Hematopoietic multipotent progenitor cell treated with erythropoietin and hydrocortisone succinate and interleukin-3 and kit ligand, for 15 days (in vitro differentiated cells): ENCODE measurements around the gene ZSCAN5B.
"Not testable (repeated sequence)": the region's sequence is repeated elsewhere in the genome, so short reads cannot be mapped to it uniquely, and the experiment has no call there.

Experiments used
- DNase-seq: peaks from one replicate; pipeline ENCODE4 v3.0.0-alpha.2; 2015; ENCODE audit warnings: low spot score

Gene ZSCAN5B

GRCh38 chr19:56197646-56198045 is at the start of gene ZSCAN5B:
TSS of gene ZSCAN5B (minus strand) at chr19:56197783. CDS start at chr19:56193052, 4,731 bp downstream.
- DNase-seq: not testable (repeated sequence)

GRCh38 chr19:56245764-56246163 is 48.2 kb upstream of the ZSCAN5B start:
- DNase-seq: not testable (repeated sequence)

- no peak for DNase-seq
Measured at GRCh38 chr19:56245121-56245740, 47.6 kb upstream of the ZSCAN5B start.

GRCh38 chr19:56223481-56223880 is 25.9 kb upstream of the ZSCAN5B start:
- DNase-seq: no peak

- DNase-seq: no peak
Measured at GRCh38 chr19:56222901-56223300, 25.3 kb upstream of the ZSCAN5B start.

- no peak for DNase-seq
Measured at GRCh38 chr19:56221851-56222250, 24.3 kb upstream of the ZSCAN5B start.

GRCh38 chr19:56221442-56221841 is 23.9 kb upstream of the ZSCAN5B start:
- DNase-seq: not testable (repeated sequence)

- no peak for DNase-seq
Measured at GRCh38 chr19:56218961-56219360, 21.4 kb upstream of the ZSCAN5B start.

- DNase-seq: no peak
Measured at GRCh38 chr19:56217039-56217949, 19.7 kb upstream of the ZSCAN5B start.

- no peak for DNase-seq
Measured at GRCh38 chr19:56211718-56212117, 14.1 kb upstream of the ZSCAN5B start.

GRCh38 chr19:56210036-56210435 is 12.5 kb upstream of the ZSCAN5B start:
- DNase-seq: not testable (repeated sequence)

GRCh38 chr19:56209091-56209490 is 11.5 kb upstream of the ZSCAN5B start:
- DNase-seq: no peak

- not testable (repeated sequence) for DNase-seq
Measured at GRCh38 chr19:56207581-56207980, 10.0 kb upstream of the ZSCAN5B start.

- no peak for DNase-seq
Measured at GRCh38 chr19:56201973-56202372, 4.4 kb upstream of the ZSCAN5B start, which contains the start of gene ZSCAN5C. TSS of gene ZSCAN5C (plus strand) at chr19:56202273. CDS start at chr19:56205914, 3,641 bp downstream.

- no peak for DNase-seq
Measured at GRCh38 chr19:56199687-56200086, 2.1 kb upstream of the ZSCAN5B start.

- DNase-seq: no peak
Measured at GRCh38 chr19:56193981-56194640, 3.5 kb downstream of the ZSCAN5B start.

GRCh38 chr19:56191711-56192110 is 5.9 kb downstream of the ZSCAN5B start:
- no peak for DNase-seq

- no peak for DNase-seq
Measured at GRCh38 chr19:56191115-56191514, 6.5 kb downstream of the ZSCAN5B start.

- no peak for DNase-seq
Measured at GRCh38 chr19:56189785-56190184, 7.8 kb downstream of the ZSCAN5B start.

- DNase-seq: no peak
Measured at GRCh38 chr19:56177564-56178243, 19.9 kb downstream of the ZSCAN5B start.

- no peak for DNase-seq
Measured at GRCh38 chr19:56176881-56177280, 20.7 kb downstream of the ZSCAN5B start.

GRCh38 chr19:56176310-56176709 is 21.3 kb downstream of the ZSCAN5B start:
- not testable (repeated sequence) for DNase-seq
